Measurements from ENCODE around the gene UBR2. TPM values are rescaled to one million over a fixed set of nuclear protein-coding genes. Genes with fewer than 3 reads are reported as not detected.

UBR2 gene
- total and polyA plus RNA-seq, 2 of the 4 experiments (the other 2 are of a cell fraction) = 7.7 to 32.3 TPM

- Histone ChIP-seq H4K91ac (ENCODE audit: insufficient read depth, low read depth, low read length) (no peak overlapping the region), H2BK20ac (ENCODE audit: low read depth, low read length) (no peak overlapping the region), H3K79me1 (ENCODE audit: low read depth in 1 of 2, low read length in 2 of 2) (peaks cover 3 to 15% of the 10 kb centered on the region in 2 experiments; a peak in 2 of 4 replicates), H3K27ac (ENCODE audit: insufficient read depth, low read length) (no peak overlapping the region), H2AK5ac (ENCODE audit: low read depth, low read length) (no peak overlapping the region), H3K18ac (ENCODE audit: low read depth, low read length) (no peak overlapping the region), H3K4ac (ENCODE audit: low read depth, low read length) (no peak overlapping the region), H3K4me1 (ENCODE audit: control insufficient read depth, insufficient read depth, low read length) (peaks cover 17% of the 10 kb centered on the region), H3K56ac (ENCODE audit: extremely low read depth, insufficient read depth, low read length) (no peak overlapping the region), H2AK9ac (replicated peaks; ENCODE audit: low read depth, low read length, poor library complexity) (no peak overlapping the region), H2BK15ac (ENCODE audit: low read depth, low read length) (no peak overlapping the region), H3K4me2 (ENCODE audit: low read depth, low read length) (no peak overlapping the region), H3K9me3 (ENCODE audit: control insufficient read depth, insufficient read depth, low read length) (no peaks in the 10 kb centered on the region), H3K9ac (ENCODE audit: low read depth, low read length) (no peak overlapping the region), H2BK5ac (ENCODE audit: low read depth, low read length, poor library complexity, severe bottlenecking) (peak overlapping the region; percentile 19), H4K20me1 (ENCODE audit: insufficient read depth, low read length) (no peaks in the 10 kb centered on the region; the same call in 1 of the 2 replicates), H3K9me1 (ENCODE audit: insufficient read depth, low read length) (peaks cover 15% of the 10 kb centered on the region), H3K36me3 (ENCODE audit: control insufficient read depth, insufficient read depth, low read length) (peaks cover 17% of the 10 kb centered on the region), H4K8ac (ENCODE audit: low read depth in 2 of 2, low read length in 2 of 2) (no peak overlapping the region), H4K5ac (ENCODE audit: low read depth, low read length) (no peak overlapping the region), H3K14ac (replicated peaks; ENCODE audit: low read depth, low read length) (no peak overlapping the region), H2AFZ (replicated peaks; ENCODE audit: low read length, poor library complexity) (no peak overlapping the region), H2BK120ac (ENCODE audit: low read depth, low read length) (no peak overlapping the region), H3K4me3 (ENCODE audit: insufficient read depth, low read depth, low read length) (no peak overlapping the region), H3K27me3 (ENCODE audit: control insufficient read depth, insufficient read depth, low read length) (no peaks in the 10 kb centered on the region), H3K23ac (ENCODE audit: low read depth, low read length) (no peak overlapping the region)
- ChIA-PET CTCF (no interaction called here), POLR2A (ENCODE audit: unreplicated experiment) (interaction anchor here (0.9 kb wide), 1 partner anchor 88 kb away, joined by 3 read pairs; no protein-coding TSS in a partner anchor)
- ATAC-seq (ENCODE audit: low read depth) = peak; percentile 46; the same call in 1 of the 2 replicates
- intact Hi-C loops (cut with micrococcal nuclease) (loop anchor here (2.0 kb wide), 1 partner anchor 182 kb away; no protein-coding TSS in a partner anchor), in situ Hi-C loops (cut with MboI; ENCODE audit: low sequenced_read_pairs) (no loop called here), dilution Hi-C loops (cut with HindIII; ENCODE audit: low sequenced_read_pairs, unreplicated experiment) (no loop called here)
- BruUV-seq (replicated peaks) = no TSS peak
- DNase-seq = peak; percentile 67
- no peak for TF ChIP-seq RCOR1 (IDR thresholded peaks at IDR 0.05; ENCODE audit: insufficient replicate concordance, low read length)
- no peak for TF ChIP-seq MAFK (IDR thresholded peaks at IDR 0.05; ENCODE audit: low read depth, low read length)
- TF ChIP-seq CEBPB (IDR thresholded peaks at IDR 0.05; ENCODE audit: low read depth, low read length) = peak; percentile 51
- no CpG with 5 or more reads among the region's 4 CpGs for WGBS, 2 experiments (ENCODE audit: extremely low coverage in 2 of 2, insufficient read length in 1 of 2)
Observed at GRCh38 chr6:42694586-42694985, 130.8 kb downstream of the UBR2 start.
